ENCODE data around the gene CTF1. TPM values are rescaled to one million over a fixed set of nuclear protein-coding genes. Genes with fewer than 3 reads are reported as not detected.

Gene CTF1
- total and polyA plus RNA-seq, 8 donors, result 4.5 to 10.5 (median 9.0) TPM

GRCh38 chr16:30923554-30924075, 27.2 kb downstream of the CTF1 start, which contains the start of gene FBXL19:
Gene FBXL19 (plus strand): TSS chr16:30923572. CDS start chr16:30925755, 2,183 bp downstream.
- TF ChIP-seq, protein P1, sequence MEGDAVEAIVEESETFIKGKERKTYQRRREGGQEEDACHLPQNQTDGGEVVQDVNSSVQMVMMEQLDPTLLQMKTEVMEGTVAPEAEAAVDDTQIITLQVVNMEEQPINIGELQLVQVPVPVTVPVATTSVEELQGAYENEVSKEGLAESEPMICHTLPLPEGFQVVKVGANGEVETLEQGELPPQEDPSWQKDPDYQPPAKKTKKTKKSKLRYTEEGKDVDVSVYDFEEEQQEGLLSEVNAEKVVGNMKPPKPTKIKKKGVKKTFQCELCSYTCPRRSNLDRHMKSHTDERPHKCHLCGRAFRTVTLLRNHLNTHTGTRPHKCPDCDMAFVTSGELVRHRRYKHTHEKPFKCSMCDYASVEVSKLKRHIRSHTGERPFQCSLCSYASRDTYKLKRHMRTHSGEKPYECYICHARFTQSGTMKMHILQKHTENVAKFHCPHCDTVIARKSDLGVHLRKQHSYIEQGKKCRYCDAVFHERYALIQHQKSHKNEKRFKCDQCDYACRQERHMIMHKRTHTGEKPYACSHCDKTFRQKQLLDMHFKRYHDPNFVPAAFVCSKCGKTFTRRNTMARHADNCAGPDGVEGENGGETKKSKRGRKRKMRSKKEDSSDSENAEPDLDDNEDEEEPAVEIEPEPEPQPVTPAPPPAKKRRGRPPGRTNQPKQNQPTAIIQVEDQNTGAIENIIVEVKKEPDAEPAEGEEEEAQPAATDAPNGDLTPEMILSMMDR (IDR thresholded peaks at IDR 0.05), result no peak
- ATAC-seq (no peak), DNase-seq (peak in 2 of 4 donors; percentile 50 to 84)
- Histone ChIP-seq H3K27ac (peak within 1 kb of the TSS; percentile 98), H3K36me3 (peaks cover 0 to 22% of the 10 kb centered on the region in 2 donors), H3K9me3 (no peaks in the 10 kb centered on the region), H3K4me1 (peaks cover 2 to 21% of the 10 kb centered on the region in 2 donors), H3K4me3 (peak within 1 kb of the TSS; percentile 64 to 73), H3K27me3 (no peaks in the 10 kb centered on the region)
- intact Hi-C loops (cut with DNase I), result no loop called here

DNA sequence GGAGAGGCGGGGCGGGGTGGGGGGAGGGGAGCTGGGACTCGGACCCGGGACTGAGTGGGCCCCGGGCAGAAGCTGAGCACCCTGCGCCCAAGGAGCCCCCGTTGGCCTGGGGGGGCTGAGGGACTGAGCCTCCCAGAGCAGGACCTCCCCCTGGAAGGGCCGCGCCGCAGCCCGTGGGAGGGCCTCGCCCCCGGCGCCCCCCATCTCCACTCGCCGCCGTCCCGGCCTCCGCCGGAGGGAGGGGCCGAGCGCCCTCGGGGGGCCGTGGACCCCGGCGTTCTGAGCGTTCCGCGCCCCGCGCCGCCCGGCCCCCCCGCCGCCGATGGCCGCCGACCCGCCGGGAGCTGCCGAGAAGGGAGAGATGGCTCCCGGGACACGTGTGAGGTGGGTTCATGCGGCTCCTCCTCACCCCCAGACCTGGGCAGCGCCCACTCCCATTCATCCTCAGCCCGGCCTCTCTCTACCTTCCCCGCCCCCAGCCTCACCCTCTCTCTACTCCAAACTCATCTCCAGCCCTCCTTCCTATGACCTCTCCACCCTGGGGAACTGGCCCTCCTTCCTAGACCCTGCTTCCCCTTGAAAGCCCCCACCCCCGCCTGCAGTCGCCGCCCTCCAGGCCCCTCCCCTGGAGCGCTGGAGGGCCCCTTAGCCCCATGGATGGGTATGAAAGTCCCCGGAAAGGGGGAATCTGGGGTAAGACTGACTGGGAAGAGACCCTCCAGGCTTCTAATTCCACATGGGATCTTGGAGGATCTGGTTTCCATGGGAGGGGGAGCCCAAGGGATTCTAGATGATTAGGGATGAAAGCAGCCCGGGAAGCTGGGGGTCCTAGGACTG, 27.9 kb downstream of the CTF1 start:
- intact Hi-C loops (cut with DNase I), result no loop called here
- TF ChIP-seq, protein P1 (IDR thresholded peaks at IDR 0.05), result no peak
- no peaks in the 10 kb centered on the region for H3K27me3 ChIP-seq

GRCh38 chr16:30924913-30925631, 28.7 kb downstream of the CTF1 start:
- no peaks in the 10 kb centered on the region for H3K27me3 ChIP-seq
- intact Hi-C loops (cut with DNase I), result no loop called here
- DNase-seq (no peak), ATAC-seq (no peak)
- peak overlapping the region in 1 of 2 donors; percentile 73 for H3K4me3 ChIP-seq
- TF ChIP-seq, protein P1 (IDR thresholded peaks at IDR 0.05), result no peak
- peak overlapping the region in 1 of 2 donors; percentile 53 for H3K27ac ChIP-seq
- peaks cover 2 to 21% of the 10 kb centered on the region in 2 donors for H3K4me1 ChIP-seq
- H3K9me3 ChIP-seq, result no peaks in the 10 kb centered on the region
- H3K36me3 ChIP-seq, result peaks cover 0 to 33% of the 10 kb centered on the region in 2 donors

More for the DNA sequence above, 27.9 kb downstream of the CTF1 start:
- Histone ChIP-seq H3K4me3 (peak overlapping the region; percentile 64 to 73), H3K36me3 (peaks cover 0 to 27% of the 10 kb centered on the region in 2 donors), H3K27ac (peak overlapping the region; percentile 33 to 53), H3K9me3 (no peaks in the 10 kb centered on the region), H3K4me1 (peaks cover 2 to 21% of the 10 kb centered on the region in 2 donors)
- DNase-seq, result peak in 2 of 4 donors; percentile 41 to 86
- ATAC-seq, result no peak

DNA sequence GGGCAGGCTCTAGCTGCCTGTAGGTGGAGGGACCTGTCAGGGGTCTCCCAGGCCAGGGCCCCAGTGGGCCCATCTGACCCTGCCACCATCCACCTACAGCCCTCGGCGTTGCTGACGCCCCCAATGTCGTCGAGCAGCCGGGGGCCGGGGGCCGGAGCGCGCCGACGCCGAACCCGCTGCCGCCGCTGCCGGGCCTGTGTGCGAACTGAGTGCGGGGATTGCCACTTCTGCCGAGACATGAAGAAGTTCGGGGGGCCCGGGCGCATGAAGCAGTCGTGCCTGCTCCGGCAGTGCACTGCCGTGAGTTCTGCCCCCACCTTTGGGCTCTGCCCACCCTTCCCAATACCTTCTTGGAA, 29.2 kb downstream of the CTF1 start:
- Histone ChIP-seq H3K4me3 (no peak overlapping the region), H3K27ac (no peak overlapping the region), H3K4me1 (peaks cover 2 to 21% of the 10 kb centered on the region in 2 donors), H3K9me3 (no peaks in the 10 kb centered on the region), H3K27me3 (no peaks in the 10 kb centered on the region), H3K36me3 (peaks cover 0 to 38% of the 10 kb centered on the region in 2 donors)
- ATAC-seq, result no peak
- TF ChIP-seq, protein P1 (IDR thresholded peaks at IDR 0.05), result no peak
- DNase-seq, result peak in 1 of 4 donors; percentile 84
- intact Hi-C loops (cut with DNase I), result no loop called here

Measured in left lung (tissue), 10 donors.